ENCODE data around the gene GABRR3.

Gene GABRR3

DNA sequence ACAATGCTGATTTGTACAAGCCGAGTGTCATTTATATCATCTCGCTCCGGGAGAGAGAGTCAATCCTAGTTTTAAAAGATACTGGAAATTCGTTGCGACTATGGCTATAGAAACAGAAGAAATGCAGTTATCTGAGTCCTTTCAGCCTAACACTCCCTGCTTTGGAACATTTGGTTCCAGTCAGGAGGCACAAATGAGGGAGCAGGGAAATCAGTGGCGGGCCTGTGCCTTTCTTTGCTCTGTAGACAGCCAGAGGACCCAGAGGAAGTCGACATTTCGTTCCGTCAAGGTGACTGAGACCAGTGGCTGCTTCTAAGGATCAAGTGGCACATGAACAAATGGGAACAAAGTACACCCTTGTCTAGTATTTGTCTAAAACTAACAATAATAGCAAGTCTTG lies 62.1 kb downstream of the GABRR3 start:
- H3K36me3 ChIP-seq (ENCODE audit: insufficient read depth, low read length), result no peaks in the 10 kb centered on the region
- TF ChIP-seq POLR2AphosphoS5 (IDR thresholded peaks at IDR 0.05; ENCODE audit: borderline replicate concordance, low read depth, low read length) (no peak), FOXP2 (optimal IDR thresholded peaks at IDR 0.05; ENCODE audit: control extremely low read depth, extremely low read length, insufficient read depth) (no peak), EZH2 (IDR thresholded peaks at IDR 0.05) (no peak)
- H3K9me3 ChIP-seq (ENCODE audit: low read depth, low read length), result no peaks in the 10 kb centered on the region
- peak overlapping the region; percentile 76 for H3K4me3 ChIP-seq
- H3K27ac ChIP-seq, result no peak overlapping the region
- no peak for DNase-seq (ENCODE audit: low read depth, low spot score)
- no peak overlapping the region for H3K9ac ChIP-seq (ENCODE audit: insufficient read length)

- Histone ChIP-seq H3K9ac (ENCODE audit: insufficient read length) (peak within 1 kb of the TSS; percentile 51), H3K27ac (no peak within 1 kb of the TSS), H3K36me3 (ENCODE audit: insufficient read depth, low read length) (no peaks in the 10 kb centered on the region), H3K4me3 (peak within 1 kb of the TSS; percentile 76), H3K9me3 (ENCODE audit: low read depth, low read length) (no peaks in the 10 kb centered on the region)
- DNase-seq (ENCODE audit: low read depth, low spot score), result no peak
- TF ChIP-seq FOXP2 (optimal IDR thresholded peaks at IDR 0.05; ENCODE audit: control extremely low read depth, extremely low read length, insufficient read depth), result no peak
- peak; percentile 77 for TF ChIP-seq POLR2AphosphoS5 (IDR thresholded peaks at IDR 0.05; ENCODE audit: borderline replicate concordance, low read depth, low read length)
- TF ChIP-seq EZH2 (IDR thresholded peaks at IDR 0.05), result no peak
Observed at GRCh38 chr3:97971679-97972567, 63.2 kb downstream of the GABRR3 start, which contains the start of gene RIOX2. Gene RIOX2 (minus strand): TSS chr3:97972431. CDS start chr3:97967593, 4,838 bp downstream.

DNA sequence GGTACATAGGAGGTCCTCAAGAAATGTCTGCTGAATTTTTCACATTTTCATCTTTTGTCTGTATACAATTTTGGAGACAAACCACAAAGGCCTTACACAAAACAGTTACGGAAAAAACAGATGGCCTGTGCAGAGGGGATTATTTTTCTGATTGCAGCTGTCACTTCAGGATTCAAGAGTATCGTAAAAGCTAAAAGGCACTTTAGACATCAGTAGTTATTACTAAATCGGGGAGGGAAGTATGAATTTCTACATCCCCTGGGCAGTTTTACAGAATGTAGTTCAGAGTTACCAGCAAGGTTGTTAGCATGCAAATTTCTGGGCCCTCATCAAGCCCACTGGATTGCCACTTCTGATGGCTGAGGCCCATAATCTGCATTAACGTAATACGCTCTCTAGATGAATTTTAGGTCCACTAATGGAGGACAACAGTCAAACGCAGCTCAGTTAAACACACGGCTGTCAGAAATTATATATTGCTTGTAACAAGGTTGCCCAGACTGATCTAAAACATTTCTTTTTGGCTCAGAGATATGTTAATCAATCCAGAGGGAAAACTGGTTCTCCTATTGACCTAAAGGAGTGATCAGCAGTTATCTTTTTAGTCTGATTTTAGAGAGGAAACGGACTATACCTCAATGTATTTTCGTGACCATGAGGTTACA lies 64.0 kb downstream of the GABRR3 start:
- Histone ChIP-seq H3K4me3 (peak overlapping the region; percentile 76), H3K27ac (no peak overlapping the region), H3K9me3 (ENCODE audit: low read depth, low read length) (no peaks in the 10 kb centered on the region), H3K36me3 (ENCODE audit: insufficient read depth, low read length) (peaks cover 5% of the 10 kb centered on the region; the same call in 1 of the 2 replicates), H3K9ac (ENCODE audit: insufficient read length) (peak overlapping the region; percentile 45)
- no peak for DNase-seq (ENCODE audit: low read depth, low spot score)
- TF ChIP-seq EZH2 (IDR thresholded peaks at IDR 0.05), result no peak
- TF ChIP-seq FOXP2 (optimal IDR thresholded peaks at IDR 0.05; ENCODE audit: control extremely low read depth, extremely low read length, insufficient read depth), result no peak
- TF ChIP-seq POLR2AphosphoS5 (IDR thresholded peaks at IDR 0.05; ENCODE audit: borderline replicate concordance, low read depth, low read length), result no peak

DNA sequence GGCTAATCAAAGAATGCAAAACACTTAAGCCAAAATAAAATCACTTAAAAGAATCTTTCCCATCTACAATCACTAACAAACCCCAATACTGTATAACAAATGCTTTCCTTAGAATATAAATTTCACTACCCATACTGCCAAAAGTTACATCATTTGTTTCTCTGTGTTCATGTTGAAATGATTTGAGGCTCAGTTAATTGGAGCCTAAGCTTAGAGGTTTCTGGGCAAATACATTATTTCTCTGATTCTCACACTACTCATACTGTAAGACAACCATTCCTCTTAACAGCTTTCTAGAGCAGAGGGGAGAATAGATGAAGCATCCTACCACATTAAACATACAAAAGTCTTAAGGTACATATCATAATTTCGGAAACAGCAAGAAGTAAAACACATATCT lies 65.0 kb downstream of the GABRR3 start:
- no peak overlapping the region for H3K4me3 ChIP-seq
- DNase-seq (ENCODE audit: low read depth, low spot score), result no peak
- H3K36me3 ChIP-seq (ENCODE audit: insufficient read depth, low read length), result peaks cover 10% of the 10 kb centered on the region; the same call in 1 of the 2 replicates
- H3K9me3 ChIP-seq (ENCODE audit: low read depth, low read length), result no peaks in the 10 kb centered on the region
- no peak overlapping the region for H3K27ac ChIP-seq
- TF ChIP-seq POLR2AphosphoS5 (IDR thresholded peaks at IDR 0.05; ENCODE audit: borderline replicate concordance, low read depth, low read length) (no peak), FOXP2 (optimal IDR thresholded peaks at IDR 0.05; ENCODE audit: control extremely low read depth, extremely low read length, insufficient read depth) (no peak), EZH2 (IDR thresholded peaks at IDR 0.05) (no peak)
- H3K9ac ChIP-seq (ENCODE audit: insufficient read length), result no peak overlapping the region

DNA sequence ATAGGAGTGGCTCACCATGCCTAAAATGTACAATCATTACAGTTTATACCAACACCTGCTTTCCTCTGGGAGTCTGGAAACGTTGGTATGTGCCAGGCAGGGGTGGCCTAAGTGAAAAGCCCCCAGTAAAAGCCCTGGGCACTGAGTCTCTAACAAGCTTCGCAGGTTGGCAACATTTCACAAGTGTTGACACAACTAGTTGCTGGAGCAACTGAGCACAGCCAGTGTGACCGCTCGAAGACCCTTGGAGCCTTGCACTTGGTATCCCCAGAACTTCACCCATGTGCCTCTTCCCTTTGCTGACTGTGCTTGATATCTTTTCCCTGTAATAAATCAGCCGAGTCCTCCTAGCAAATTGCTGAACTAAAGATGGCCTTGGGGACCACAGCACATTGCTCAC lies 65.6 kb downstream of the GABRR3 start:
- Histone ChIP-seq H3K9me3 (ENCODE audit: low read depth, low read length) (no peaks in the 10 kb centered on the region), H3K9ac (ENCODE audit: insufficient read length) (no peak overlapping the region), H3K36me3 (ENCODE audit: insufficient read depth, low read length) (peaks cover 10% of the 10 kb centered on the region; the same call in 1 of the 2 replicates), H3K27ac (no peak overlapping the region), H3K4me3 (no peak overlapping the region)
- TF ChIP-seq POLR2AphosphoS5 (IDR thresholded peaks at IDR 0.05; ENCODE audit: borderline replicate concordance, low read depth, low read length), result no peak
- TF ChIP-seq FOXP2 (optimal IDR thresholded peaks at IDR 0.05; ENCODE audit: control extremely low read depth, extremely low read length, insufficient read depth), result no peak
- no peak for TF ChIP-seq EZH2 (IDR thresholded peaks at IDR 0.05)
- DNase-seq (ENCODE audit: low read depth, low spot score), result no peak

DNA sequence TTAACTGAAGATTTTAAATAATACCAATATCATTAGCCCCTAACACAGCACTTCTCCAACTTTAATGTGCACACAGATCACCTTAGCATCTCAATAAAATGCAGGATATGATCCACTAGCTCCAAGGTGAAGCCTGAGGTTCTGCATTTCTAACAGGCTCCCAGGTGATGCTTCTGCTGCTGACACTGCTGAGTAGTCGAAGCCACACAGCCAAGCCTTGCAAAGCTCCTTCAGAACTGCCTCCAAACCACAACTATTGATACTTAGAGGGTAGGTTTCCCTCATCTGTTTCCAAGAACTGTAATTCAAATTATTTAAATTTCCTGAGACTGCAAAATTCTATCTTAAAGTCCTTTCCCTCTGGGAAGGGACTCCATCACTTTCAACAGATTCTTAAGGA lies 66.7 kb downstream of the GABRR3 start:
- TF ChIP-seq EZH2 (IDR thresholded peaks at IDR 0.05), result no peak
- TF ChIP-seq POLR2AphosphoS5 (IDR thresholded peaks at IDR 0.05; ENCODE audit: borderline replicate concordance, low read depth, low read length), result no peak
- no peak for TF ChIP-seq FOXP2 (optimal IDR thresholded peaks at IDR 0.05; ENCODE audit: control extremely low read depth, extremely low read length, insufficient read depth)
- Histone ChIP-seq H3K4me3 (no peak overlapping the region), H3K9ac (ENCODE audit: insufficient read length) (no peak overlapping the region), H3K36me3 (ENCODE audit: insufficient read depth, low read length) (peaks cover 10% of the 10 kb centered on the region; the same call in 1 of the 2 replicates), H3K9me3 (ENCODE audit: low read depth, low read length) (no peaks in the 10 kb centered on the region), H3K27ac (no peak overlapping the region)
- DNase-seq (ENCODE audit: low read depth, low spot score), result no peak

DNA sequence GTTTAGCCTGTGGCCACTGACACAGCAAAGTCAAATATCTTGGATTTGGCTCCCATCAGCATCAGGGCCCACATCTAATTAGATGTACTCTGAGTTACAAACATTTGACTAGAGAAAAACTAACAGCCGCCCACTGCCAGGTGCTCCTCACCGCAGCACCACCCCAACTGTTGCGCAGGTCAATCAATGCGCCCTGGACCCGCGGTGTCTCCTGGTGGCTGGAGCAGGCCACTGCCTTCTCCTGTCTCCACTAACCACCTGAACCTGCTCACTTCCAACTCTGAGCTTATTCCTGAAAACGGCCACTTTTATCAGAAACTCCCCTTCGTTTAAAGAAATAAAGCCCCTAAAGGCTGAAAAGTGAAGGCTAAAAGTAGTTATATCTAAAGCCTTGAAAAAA lies 67.1 kb downstream of the GABRR3 start:
- TF ChIP-seq POLR2AphosphoS5 (IDR thresholded peaks at IDR 0.05; ENCODE audit: borderline replicate concordance, low read depth, low read length) (no peak), FOXP2 (optimal IDR thresholded peaks at IDR 0.05; ENCODE audit: control extremely low read depth, extremely low read length, insufficient read depth) (no peak), EZH2 (IDR thresholded peaks at IDR 0.05) (no peak)
- Histone ChIP-seq H3K36me3 (ENCODE audit: insufficient read depth, low read length) (peaks cover 10% of the 10 kb centered on the region; the same call in 1 of the 2 replicates), H3K4me3 (no peak overlapping the region), H3K9me3 (ENCODE audit: low read depth, low read length) (no peaks in the 10 kb centered on the region), H3K9ac (ENCODE audit: insufficient read length) (no peak overlapping the region), H3K27ac (no peak overlapping the region)
- no peak for DNase-seq (ENCODE audit: low read depth, low spot score)

Data from SK-N-MC (cell line).